OCI-LY7 (cell line): ENCODE results near the gene XRRA1.

Source experiments
- EZH2phosphoT487 ChIP-seq: fragments of 200-600 bp; sonication (generic); IDR thresholded peaks from 2 replicates; pipeline ENCODE4 v1.6.1; 2018; ENCODE audit warnings: low read depth, borderline replicate concordance, mild to moderate bottlenecking, mixed run types, antibody characterized with exemption, low read length, moderate library complexity, mixed read lengths
- TF ChIP-seq, protein P1 (sequence below): fragments of 200-600 bp; sonication (generic); conservative IDR thresholded peaks from 2 replicates; pipeline ENCODE4 v1.5.1; 2014; ENCODE audit warnings: mild to moderate bottlenecking, antibody characterized with exemption, low read length, moderate library complexity, mixed read lengths

DNA sequence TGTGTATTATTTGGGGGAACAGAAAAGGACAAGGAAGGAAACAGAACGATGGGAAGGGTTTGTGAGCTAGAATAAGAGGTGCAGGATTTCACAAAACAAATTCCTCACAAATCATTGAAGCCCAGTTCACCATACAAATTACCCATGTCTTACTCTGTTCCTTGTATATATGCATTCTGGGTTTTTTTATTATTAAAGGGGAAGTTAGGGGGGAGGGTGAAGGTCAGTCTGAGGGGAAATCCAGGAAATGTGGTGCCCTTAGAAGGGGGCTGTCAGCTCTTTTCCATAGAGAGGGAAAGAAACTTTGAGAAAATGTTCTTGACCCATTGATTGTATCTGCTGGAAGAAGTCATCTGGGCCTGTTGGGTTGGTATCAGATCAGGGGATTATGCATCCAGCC is 109.4 kb downstream of the XRRA1 start:
- TF ChIP-seq, protein P1, sequence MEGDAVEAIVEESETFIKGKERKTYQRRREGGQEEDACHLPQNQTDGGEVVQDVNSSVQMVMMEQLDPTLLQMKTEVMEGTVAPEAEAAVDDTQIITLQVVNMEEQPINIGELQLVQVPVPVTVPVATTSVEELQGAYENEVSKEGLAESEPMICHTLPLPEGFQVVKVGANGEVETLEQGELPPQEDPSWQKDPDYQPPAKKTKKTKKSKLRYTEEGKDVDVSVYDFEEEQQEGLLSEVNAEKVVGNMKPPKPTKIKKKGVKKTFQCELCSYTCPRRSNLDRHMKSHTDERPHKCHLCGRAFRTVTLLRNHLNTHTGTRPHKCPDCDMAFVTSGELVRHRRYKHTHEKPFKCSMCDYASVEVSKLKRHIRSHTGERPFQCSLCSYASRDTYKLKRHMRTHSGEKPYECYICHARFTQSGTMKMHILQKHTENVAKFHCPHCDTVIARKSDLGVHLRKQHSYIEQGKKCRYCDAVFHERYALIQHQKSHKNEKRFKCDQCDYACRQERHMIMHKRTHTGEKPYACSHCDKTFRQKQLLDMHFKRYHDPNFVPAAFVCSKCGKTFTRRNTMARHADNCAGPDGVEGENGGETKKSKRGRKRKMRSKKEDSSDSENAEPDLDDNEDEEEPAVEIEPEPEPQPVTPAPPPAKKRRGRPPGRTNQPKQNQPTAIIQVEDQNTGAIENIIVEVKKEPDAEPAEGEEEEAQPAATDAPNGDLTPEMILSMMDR = no peak
- no peak for TF ChIP-seq EZH2phosphoT487
